Measurements from ENCODE around the gene ENO1.

- no peak for TF ChIP-seq POLR2AphosphoS5 (IDR thresholded peaks at IDR 0.05; ENCODE audit: low read depth, low read length)
- no peak for TF ChIP-seq POLR2A (IDR thresholded peaks at IDR 0.05; ENCODE audit: low read depth, low read length)
- TF ChIP-seq TAF1 (IDR thresholded peaks at IDR 0.05; ENCODE audit: borderline replicate concordance, low read depth, low read length) = no peak
Observed at GRCh38 chr1:8902765-8903164, 24.3 kb upstream of the ENO1 start.
